HG02588 (cell line): ENCODE results near the gene CTXN2.

Source experiments
- ATAC-seq: cut with Tn5 transposase; IDR thresholded peaks from one replicate; pipeline ENCODE4 v1.9.1; 2021; ENCODE audit warnings: mild to moderate bottlenecking, moderate library complexity; ENCODE audit not compliant: unreplicated experiment

The CTXN2 gene

GRCh38 chr15:48191574-48192225 lies at the start of gene CTXN2:
Gene CTXN2 (plus strand): TSS chr15:48191665. CDS start chr15:48201301, 9,636 bp downstream.
- no peak for ATAC-seq

- ATAC-seq, result no peak
Observed at GRCh38 chr15:48143856-48144255, 47.6 kb upstream of the CTXN2 start.

- ATAC-seq, result no peak
Observed at GRCh38 chr15:48144889-48145288, 46.6 kb upstream of the CTXN2 start.

- no peak for ATAC-seq
Observed at GRCh38 chr15:48145923-48146322, 45.5 kb upstream of the CTXN2 start.

- no peak for ATAC-seq
Observed at GRCh38 chr15:48147358-48147757, 44.1 kb upstream of the CTXN2 start.

- ATAC-seq, result no peak
Observed at GRCh38 chr15:48149858-48150257, 41.6 kb upstream of the CTXN2 start.

GRCh38 chr15:48153526-48153925 lies 37.9 kb upstream of the CTXN2 start:
- ATAC-seq, result no peak

GRCh38 chr15:48168616-48169015 lies 22.8 kb upstream of the CTXN2 start:
- ATAC-seq, result no peak

GRCh38 chr15:48170981-48171380 lies 20.5 kb upstream of the CTXN2 start:
- ATAC-seq, result no peak

GRCh38 chr15:48175126-48175525 lies 16.3 kb upstream of the CTXN2 start:
- ATAC-seq, result peak; percentile 27

- no peak for ATAC-seq
Observed at GRCh38 chr15:48176112-48176511, 15.4 kb upstream of the CTXN2 start.

- ATAC-seq, result no peak
Observed at GRCh38 chr15:48176957-48177356, 14.5 kb upstream of the CTXN2 start.

- ATAC-seq, result peak; percentile 61
Observed at GRCh38 chr15:48177383-48177765, 14.1 kb upstream of the CTXN2 start.

- peak; percentile 80 for ATAC-seq
Observed at GRCh38 chr15:48177766-48178647, 13.5 kb upstream of the CTXN2 start, which contains the start of gene MYEF2. Gene MYEF2 (minus strand): TSS chr15:48178295. CDS start chr15:48178237, 58 bp downstream.

- ATAC-seq, result no peak
Observed at GRCh38 chr15:48178648-48178931, 12.9 kb upstream of the CTXN2 start.

- ATAC-seq, result no peak
Observed at GRCh38 chr15:48182749-48183148, 8.7 kb upstream of the CTXN2 start.

- ATAC-seq, result no peak
Observed at GRCh38 chr15:48185529-48185928, 5.9 kb upstream of the CTXN2 start.

GRCh38 chr15:48186271-48186670 lies 5.2 kb upstream of the CTXN2 start:
- ATAC-seq, result no peak

GRCh38 chr15:48190932-48191573 lies 412 bp upstream of the CTXN2 start:
- no peak for ATAC-seq

GRCh38 chr15:48202068-48202467 lies 10.6 kb downstream of the CTXN2 start:
- no peak for ATAC-seq

- ATAC-seq, result no peak
Observed at GRCh38 chr15:48205981-48206380, 14.5 kb downstream of the CTXN2 start, which contains the start of gene SLC12A1. Gene SLC12A1 (plus strand): TSS chr15:48206302. CDS start chr15:48207720, 1,418 bp downstream.

- ATAC-seq, result no peak
Observed at GRCh38 chr15:48221261-48221660, 29.8 kb downstream of the CTXN2 start.
